Measurements from ENCODE around the gene NLRP6. TPM values are rescaled to one million over a fixed set of nuclear protein-coding genes. Genes with fewer than 3 reads are reported as not detected.

NLRP6 gene
- not detected in 2 replicates for total RNA-seq (2021)
- Bru-seq, nascent RNA = not detected
- BruChase-seq, experiment 1, labeled RNA remaining after a 2-hour chase = not detected
- not detected for BruChase-seq, experiment 2, labeled RNA remaining after a 6-hour chase
- long read RNA-seq, partial matches to known transcripts = 0 of 1 reads
- long read RNA-seq, other reads (novel, unspliced or antisense) = 1 of 1 reads

- H3K27ac ChIP-seq (ENCODE audit: low read depth, low read length, poor library complexity, severe bottlenecking) = no peak within 1 kb of the TSS
- TF ChIP-seq CTCF (conservative IDR thresholded peaks at IDR 0.05; ENCODE audit: low read depth, low read length) (no peak), EZH2 (IDR thresholded peaks at IDR 0.05; ENCODE audit: borderline replicate concordance, low read depth, low read length, poor library complexity, severe bottlenecking) (no peak)
- no peak within 1 kb of the TSS for H3K4me3 ChIP-seq (ENCODE audit: low read depth, low read length, poor library complexity, severe bottlenecking)
- H3K9me3 ChIP-seq (ENCODE audit: low read depth, low read length, poor library complexity, severe bottlenecking) = no peaks in the 10 kb centered on the region
- H3K36me3 ChIP-seq (ENCODE audit: insufficient read depth, low read length, poor library complexity, severe bottlenecking) = no peaks in the 10 kb centered on the region
- DNase-seq (ENCODE audit: low spot score) = no peak
- no TSS peak for BruUV-seq (replicated peaks)
- ChIA-PET CTCF (no interaction called here), POLR2A (ENCODE audit: low non-redundant PET) (no interaction called here)
- H3K4me1 ChIP-seq (ENCODE audit: insufficient read depth, low read length, poor library complexity, severe bottlenecking) = no peaks in the 10 kb centered on the region
- H3K27me3 ChIP-seq (replicated peaks; ENCODE audit: insufficient read depth, low read depth, low read length, poor library complexity) = peaks cover 43% of the 10 kb centered on the region
- intact Hi-C loops (cut with micrococcal nuclease; ENCODE audit: unreplicated experiment) = no loop called here
These were observed at the start of gene NLRP6 for GRCh38 chr11:278001-278951. NLRP6 (plus strand) TSS chr11:278407; CDS start chr11:278570, 163 bp downstream.

GRCh38 chr11:230431-230830 lies 47.8 kb upstream of the NLRP6 start:
- no peaks in the 10 kb centered on the region for H3K27me3 ChIP-seq (replicated peaks; ENCODE audit: insufficient read depth, low read depth, low read length, poor library complexity)
- no peaks in the 10 kb centered on the region for H3K36me3 ChIP-seq (ENCODE audit: insufficient read depth, low read length, poor library complexity, severe bottlenecking)
- CTCF ChIA-PET = no interaction called here
- BruUV-seq (replicated peaks) = no TSS peak
- peaks cover 3% of the 10 kb centered on the region for H3K4me1 ChIP-seq (ENCODE audit: insufficient read depth, low read length, poor library complexity, severe bottlenecking)
- no peak for DNase-seq (ENCODE audit: low spot score)
- intact Hi-C loops (cut with micrococcal nuclease; ENCODE audit: unreplicated experiment) = no loop called here
- TF ChIP-seq CTCF (conservative IDR thresholded peaks at IDR 0.05; ENCODE audit: low read depth, low read length) (no peak), EZH2 (IDR thresholded peaks at IDR 0.05; ENCODE audit: borderline replicate concordance, low read depth, low read length, poor library complexity, severe bottlenecking) (no peak)
- no peak overlapping the region for H3K4me3 ChIP-seq (ENCODE audit: low read depth, low read length, poor library complexity, severe bottlenecking)
- H3K9me3 ChIP-seq (ENCODE audit: low read depth, low read length, poor library complexity, severe bottlenecking) = no peaks in the 10 kb centered on the region
- no peak overlapping the region for H3K27ac ChIP-seq (ENCODE audit: low read depth, low read length, poor library complexity, severe bottlenecking)
- POLR2A ChIA-PET (ENCODE audit: low non-redundant PET) = no interaction called here

- Histone ChIP-seq H3K9me3 (ENCODE audit: low read depth, low read length, poor library complexity, severe bottlenecking) (no peaks in the 10 kb centered on the region), H3K4me3 (ENCODE audit: low read depth, low read length, poor library complexity, severe bottlenecking) (no peak overlapping the region), H3K36me3 (ENCODE audit: insufficient read depth, low read length, poor library complexity, severe bottlenecking) (no peaks in the 10 kb centered on the region), H3K27ac (ENCODE audit: low read depth, low read length, poor library complexity, severe bottlenecking) (no peak overlapping the region), H3K4me1 (ENCODE audit: insufficient read depth, low read length, poor library complexity, severe bottlenecking) (peaks cover 8% of the 10 kb centered on the region), H3K27me3 (replicated peaks; ENCODE audit: insufficient read depth, low read depth, low read length, poor library complexity) (no peaks in the 10 kb centered on the region)
- ChIA-PET CTCF (no interaction called here), POLR2A (ENCODE audit: low non-redundant PET) (no interaction called here)
- TF ChIP-seq EZH2 (IDR thresholded peaks at IDR 0.05; ENCODE audit: borderline replicate concordance, low read depth, low read length, poor library complexity, severe bottlenecking) (no peak), CTCF (conservative IDR thresholded peaks at IDR 0.05; ENCODE audit: low read depth, low read length) (no peak)
- BruUV-seq (replicated peaks) = no TSS peak
- intact Hi-C loops (cut with micrococcal nuclease; ENCODE audit: unreplicated experiment) = no loop called here
- no peak for DNase-seq (ENCODE audit: low spot score)
These were observed 45.2 kb upstream of the NLRP6 start for GRCh38 chr11:232783-233565.

Data from A673 (cell line).